PC-9 (cell line): ENCODE results near the gene SASH1. TPM values are rescaled to one million over a fixed set of nuclear protein-coding genes. Genes with fewer than 3 reads are reported as not detected.

Experiments
- BruUV-seq: library from RNA; stranded (reverse); fragments of 400-500 nt; replicated peaks from 2 replicates; lab custom pipeline; 2021; lab: Mats Ljungman, UMichigan
- CTCF ChIA-PET: fragments of 300-600 bp; sonication (Branson Sonifier 250); formaldehyde crosslinking; loops from one replicate; lab custom pipeline; 2022; ENCODE audit warnings: antibody characterized with exemption; lab: Charles Lee
- POLR2A ChIA-PET: fragments of 300-600 bp; sonication (Branson Sonifier 250); formaldehyde crosslinking; loops from one replicate; lab custom pipeline; 2022; ENCODE audit warnings: antibody characterized with exemption; ENCODE audit not compliant: unreplicated experiment; lab: Charles Lee
- DNase-seq, 2 experiments: peaks; one replicate each; pipeline versions ENCODE4 v3.0.0 to v3.0.0-alpha.2; 2015 to 2022; ENCODE audit warnings: mixed read lengths in 1 of 2
- H2AFZ ChIP-seq: fragments of 200-600 bp; sonication (generic); 2 replicates; pipeline ENCODE4 v1.8.1; 2017; ENCODE audit warnings: antibody characterized with exemption
- H3F3A ChIP-seq: fragments of 200-600 bp; sonication (generic); 2 replicates; pipeline ENCODE4 v1.8.1; 2017; ENCODE audit warnings: antibody characterized with exemption, mild to moderate bottlenecking, low read depth; ENCODE audit not compliant: insufficient read depth
- H3K27ac ChIP-seq: fragments of 200-600 bp; sonication (generic); 2 replicates; pipeline ENCODE4 v1.6.1; 2016; ENCODE audit warnings: mixed run types
- H3K27me3 ChIP-seq: fragments of 200-600 bp; sonication (generic); 2 replicates; pipeline ENCODE4 v1.6.1; 2016; ENCODE audit warnings: low read depth, mixed run types; ENCODE audit not compliant: insufficient read depth
- H3K36me3 ChIP-seq: fragments of 200-600 bp; sonication (generic); 2 replicates; pipeline ENCODE4 v1.6.1; 2016; ENCODE audit warnings: low read depth, mixed run types
- H3K4me1 ChIP-seq: fragments of 200-600 bp; sonication (generic); replicated peaks from 2 replicates; pipeline ENCODE4 v1.6.1; 2016; ENCODE audit warnings: mixed run types; ENCODE audit not compliant: insufficient read depth
- H3K4me2 ChIP-seq: fragments of 200-600 bp; sonication (generic); 2 replicates; pipeline ENCODE4 v1.6.1; 2017; ENCODE audit warnings: mixed run types
- H3K4me3 ChIP-seq: fragments of 200-600 bp; sonication (generic); 2 replicates; pipeline ENCODE4 v1.6.1; 2016; ENCODE audit warnings: mixed run types
- H3K79me2 ChIP-seq: fragments of 200-600 bp; sonication (generic); 2 replicates; pipeline ENCODE4 v1.6.1; 2017; ENCODE audit warnings: low read depth, mixed run types
- H3K9me2 ChIP-seq: fragments of 200-600 bp; sonication (generic); 2 replicates; pipeline ENCODE4 v1.8.1; 2017; ENCODE audit warnings: mild to moderate bottlenecking; ENCODE audit not compliant: insufficient read depth
- H3K9me3 ChIP-seq: fragments of 200-600 bp; sonication (generic); 2 replicates; pipeline ENCODE4 v1.8.1; 2016; ENCODE audit warnings: low read depth; ENCODE audit not compliant: insufficient read depth
- H4K20me1 ChIP-seq: fragments of 200-600 bp; sonication (generic); 2 replicates; pipeline ENCODE4 v1.8.1; 2017; ENCODE audit not compliant: insufficient read depth
- EZH2 ChIP-seq: fragments of 200-600 bp; sonication (generic); IDR thresholded peaks from 2 replicates; pipeline ENCODE4 v1.8.0; 2017; ENCODE audit warnings: antibody characterized with exemption, low read depth
- intact Hi-C: fragments of 100-400 bp; cut with micrococcal nuclease; formaldehyde crosslinking; loops from one replicate; pipeline ENCODE4 v1.10.0; 2022; ENCODE audit not compliant: unreplicated experiment
- total RNA-seq: library from RNA; stranded (reverse); gene quantifications from 2 replicates; pipeline ENCODE4 v1.2.3, GENCODE V29; 2021
- TF ChIP-seq, protein P1 (sequence below): fragments of 200-600 bp; sonication (generic); conservative IDR thresholded peaks from 2 replicates; pipeline ENCODE4 v1.6.1; 2017; ENCODE audit warnings: mixed run types, antibody characterized with exemption, mild to moderate bottlenecking, moderate library complexity

Gene SASH1
- total RNA-seq, 1 experiment from 2014 or later = 32.9 TPM

DNA sequence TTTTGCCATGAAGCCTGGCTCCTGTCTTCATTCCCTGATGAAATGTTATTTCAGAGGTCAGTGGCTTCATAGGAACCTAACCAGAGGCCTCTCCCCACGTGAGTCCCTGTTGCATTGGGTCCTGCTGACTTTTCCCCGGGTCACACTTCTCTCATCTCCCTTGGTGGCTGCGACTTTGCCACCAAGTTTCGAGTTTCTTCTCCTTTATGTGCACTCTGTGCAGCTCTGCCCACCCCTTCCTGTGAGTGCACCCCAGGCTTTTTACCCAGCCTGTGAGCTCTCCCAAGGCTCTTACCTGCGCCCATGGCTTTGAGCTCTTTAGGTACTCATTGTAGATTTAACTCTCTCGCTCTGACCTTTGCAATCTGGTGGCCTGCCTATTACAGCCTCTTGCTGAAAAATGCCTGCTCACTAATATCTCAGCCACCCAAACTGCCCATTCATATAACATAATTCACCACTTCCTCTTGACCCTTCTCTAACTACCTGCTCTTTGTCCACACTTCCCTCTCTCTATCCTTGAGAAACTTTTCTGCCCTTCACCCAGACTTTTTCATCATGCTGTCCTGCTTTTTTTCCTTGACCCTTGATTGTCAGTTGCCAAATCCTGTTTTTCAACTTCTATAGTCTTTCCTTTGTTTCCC is 105.9 kb downstream of the SASH1 start:
- CTCF ChIA-PET = no interaction called here
- no peak overlapping the region for H3K4me3 ChIP-seq
- no peaks in the 10 kb centered on the region for H3K9me3 ChIP-seq
- H3F3A ChIP-seq = peaks cover 25% of the 10 kb centered on the region; the same call in 1 of the 2 replicates
- intact Hi-C loops = no loop called here
- POLR2A ChIA-PET = interaction anchor here (0.5 kb wide), 1 partner anchor 336 kb away, joined by 15 read pairs; no protein-coding TSS in a partner anchor
- no peak overlapping the region for H3K27ac ChIP-seq
- no peaks in the 10 kb centered on the region; the same call in 1 of the 2 replicates for H3K79me2 ChIP-seq
- no peaks in the 10 kb centered on the region for H3K27me3 ChIP-seq
- DNase-seq = no peak
- TF ChIP-seq, protein P1, sequence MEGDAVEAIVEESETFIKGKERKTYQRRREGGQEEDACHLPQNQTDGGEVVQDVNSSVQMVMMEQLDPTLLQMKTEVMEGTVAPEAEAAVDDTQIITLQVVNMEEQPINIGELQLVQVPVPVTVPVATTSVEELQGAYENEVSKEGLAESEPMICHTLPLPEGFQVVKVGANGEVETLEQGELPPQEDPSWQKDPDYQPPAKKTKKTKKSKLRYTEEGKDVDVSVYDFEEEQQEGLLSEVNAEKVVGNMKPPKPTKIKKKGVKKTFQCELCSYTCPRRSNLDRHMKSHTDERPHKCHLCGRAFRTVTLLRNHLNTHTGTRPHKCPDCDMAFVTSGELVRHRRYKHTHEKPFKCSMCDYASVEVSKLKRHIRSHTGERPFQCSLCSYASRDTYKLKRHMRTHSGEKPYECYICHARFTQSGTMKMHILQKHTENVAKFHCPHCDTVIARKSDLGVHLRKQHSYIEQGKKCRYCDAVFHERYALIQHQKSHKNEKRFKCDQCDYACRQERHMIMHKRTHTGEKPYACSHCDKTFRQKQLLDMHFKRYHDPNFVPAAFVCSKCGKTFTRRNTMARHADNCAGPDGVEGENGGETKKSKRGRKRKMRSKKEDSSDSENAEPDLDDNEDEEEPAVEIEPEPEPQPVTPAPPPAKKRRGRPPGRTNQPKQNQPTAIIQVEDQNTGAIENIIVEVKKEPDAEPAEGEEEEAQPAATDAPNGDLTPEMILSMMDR = no peak
- no peak for TF ChIP-seq EZH2
- BruUV-seq = no TSS peak
- H4K20me1 ChIP-seq = no peaks in the 10 kb centered on the region
- no peaks in the 10 kb centered on the region for H3K9me2 ChIP-seq
- H3K4me1 ChIP-seq = peaks cover 44% of the 10 kb centered on the region
- no peak overlapping the region for H2AFZ ChIP-seq
- no peaks in the 10 kb centered on the region for H3K36me3 ChIP-seq
- H3K4me2 ChIP-seq = peak overlapping the region; percentile 28; the same call in 1 of the 2 replicates

DNA sequence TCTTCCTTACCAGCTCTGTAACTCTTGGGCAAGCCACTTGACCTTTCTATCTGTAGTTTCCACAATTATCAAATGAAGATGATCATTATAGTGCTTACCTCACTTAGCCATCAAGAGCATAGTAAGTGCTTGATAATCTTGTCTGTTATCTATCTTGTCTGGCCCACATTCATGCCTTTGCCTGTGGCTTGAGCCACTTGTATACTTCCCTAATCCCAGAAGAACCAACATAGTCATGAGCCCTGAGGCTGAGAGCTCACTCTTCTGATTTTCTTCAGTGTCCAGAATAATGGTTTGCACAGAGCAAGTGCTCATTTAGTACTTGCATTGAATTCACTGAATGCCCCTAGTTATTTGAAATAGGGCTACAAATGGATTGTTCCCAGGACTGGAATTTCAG is 108.2 kb downstream of the SASH1 start:
- TF ChIP-seq, protein P1 = no peak
- TF ChIP-seq EZH2 = no peak

DNA sequence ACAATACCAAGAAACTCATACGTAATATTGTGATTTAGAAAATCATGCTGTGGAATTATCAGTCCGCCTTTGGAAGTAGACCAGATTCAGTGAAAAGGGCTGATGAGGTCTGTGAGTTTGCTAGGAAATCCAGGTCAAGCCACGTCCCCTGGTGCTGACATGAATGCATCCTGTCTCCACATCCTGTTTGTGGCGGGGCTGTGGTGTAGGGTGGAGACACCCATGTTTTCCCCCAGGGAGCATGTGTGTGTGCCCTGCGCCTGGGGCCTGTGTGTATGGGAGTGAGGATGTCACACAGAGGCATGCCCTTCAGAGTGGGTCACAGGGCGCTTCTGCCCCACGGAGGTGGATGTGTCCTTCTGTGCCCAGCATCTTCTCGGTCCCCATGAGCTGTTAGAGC is 109.1 kb downstream of the SASH1 start:
- Histone ChIP-seq H4K20me1 (no peaks in the 10 kb centered on the region), H3K27me3 (no peaks in the 10 kb centered on the region), H3K4me3 (no peak overlapping the region), H3K9me3 (no peaks in the 10 kb centered on the region), H2AFZ (no peak overlapping the region), H3K4me2 (no peak overlapping the region), H3K36me3 (no peaks in the 10 kb centered on the region), H3K4me1 (peaks cover 12% of the 10 kb centered on the region), H3K9me2 (no peaks in the 10 kb centered on the region), H3K79me2 (no peaks in the 10 kb centered on the region), H3K27ac (no peak overlapping the region), H3F3A (0 out of 2 replicates have a peak, but pooled peaks cover under 1% of the 10 kb centered on the region)
- POLR2A ChIA-PET = no interaction called here
- CTCF ChIA-PET = no interaction called here
- no peak for DNase-seq
- intact Hi-C loops = no loop called here
- no peak for TF ChIP-seq EZH2
- TF ChIP-seq, protein P1 = no peak
- no TSS peak for BruUV-seq

More for the DNA sequence above, 108.2 kb downstream of the SASH1 start:
- Histone ChIP-seq H2AFZ (no peak overlapping the region), H3F3A (peaks cover 9% of the 10 kb centered on the region; the same call in 1 of the 2 replicates), H3K27ac (no peak overlapping the region), H3K9me3 (no peaks in the 10 kb centered on the region), H3K79me2 (no peaks in the 10 kb centered on the region), H4K20me1 (no peaks in the 10 kb centered on the region), H3K4me1 (peaks cover 21% of the 10 kb centered on the region), H3K4me3 (no peak overlapping the region), H3K4me2 (no peak overlapping the region), H3K9me2 (no peaks in the 10 kb centered on the region), H3K27me3 (no peaks in the 10 kb centered on the region), H3K36me3 (no peaks in the 10 kb centered on the region)
- CTCF ChIA-PET = no interaction called here
- intact Hi-C loops = no loop called here
- no peak for DNase-seq
- POLR2A ChIA-PET = no interaction called here
- no TSS peak for BruUV-seq
